ENCODE measurements around the gene ARHGAP30. TPM values are rescaled to one million over a fixed set of nuclear protein-coding genes. Genes with fewer than 3 reads are reported as not detected.
"Not testable (repeated sequence)": the region's sequence is repeated elsewhere in the genome, so short reads cannot be mapped to it uniquely, and the experiment has no call there.

ARHGAP30 gene
- total RNA-seq, 2 donors from 2014 or later, result 3.2 to 5.3 TPM

GRCh38 chr1:161021970-161022353 lies 47.7 kb downstream of the ARHGAP30 start:
- WGBS, result 79% methylated on average over 2 of the region's 2 CpGs
- H3K4me3 ChIP-seq, result peak overlapping the region; percentile 62 to 68
- TF ChIP-seq POLR2AphosphoS5 (IDR thresholded peaks at IDR 0.05) (no peak), CTCF (IDR thresholded peaks at IDR 0.05) (no peak), POLR2A (IDR thresholded peaks at IDR 0.05) (no peak)
- DNase-seq (ENCODE audit: low spot score), result no peak
- no peaks in the 10 kb centered on the region for H3K36me3 ChIP-seq
- no peaks in the 10 kb centered on the region for H3K4me1 ChIP-seq (replicated peaks)
- H3K27ac ChIP-seq, result peak overlapping the region; percentile 60 to 84
- H3K27me3 ChIP-seq (replicated peaks; ENCODE audit: insufficient read depth), result no peaks in the 10 kb centered on the region
- no peaks in the 10 kb centered on the region for H3K9me3 ChIP-seq
- intact Hi-C loops (cut with DNase I), result no loop called here

GRCh38 chr1:161021165-161021969 lies 48.3 kb downstream of the ARHGAP30 start:
- peak; percentile 75 for TF ChIP-seq POLR2A (IDR thresholded peaks at IDR 0.05)
- peak in 2 of 4 experiments; percentile 4 to 6 for TF ChIP-seq CTCF (IDR thresholded peaks at IDR 0.05)
- peak; percentile 96 for TF ChIP-seq POLR2AphosphoS5 (IDR thresholded peaks at IDR 0.05)
- H3K36me3 ChIP-seq, result no peaks in the 10 kb centered on the region

DNA sequence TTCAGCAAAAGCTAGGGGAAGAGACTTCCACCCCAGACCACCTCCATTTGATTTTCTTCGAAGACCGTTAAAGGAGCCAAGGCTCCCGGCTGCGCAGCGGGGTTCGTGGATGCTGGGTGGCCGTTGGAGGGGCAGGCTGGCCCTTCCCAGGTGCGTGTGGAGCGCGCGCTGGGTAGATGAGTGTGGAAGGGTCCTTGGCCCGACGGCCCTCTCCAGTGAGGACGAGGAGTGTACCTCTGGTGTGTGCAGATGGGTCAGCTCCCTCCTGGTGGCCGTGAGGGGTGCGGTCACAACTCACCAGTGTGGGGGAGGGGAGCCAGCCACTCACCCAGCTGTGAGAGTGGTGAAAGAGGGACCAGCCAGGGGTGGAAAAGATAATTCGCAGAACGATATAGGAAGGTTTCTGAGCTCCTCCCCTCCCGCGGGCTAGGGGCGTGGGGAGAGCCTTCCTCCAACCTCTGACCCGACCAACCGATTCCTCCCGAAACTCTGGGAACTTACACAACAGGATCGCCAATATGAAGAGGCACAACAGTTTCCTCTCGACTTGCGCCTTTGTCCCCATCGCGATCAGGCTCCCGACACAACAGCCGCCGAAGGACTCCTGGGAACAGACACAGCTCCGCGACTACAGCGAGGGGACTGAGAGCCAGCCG lies 49.1 kb downstream of the ARHGAP30 start, which contains the start of gene F11R:
Gene F11R, minus strand, starts transcription at position 644 of the 656 bp plus-strand sequence. Its CDS starts 79 bp downstream, at position 565.
- intact Hi-C loops (cut with DNase I), result no loop called here
- peak; percentile 45 for DNase-seq (ENCODE audit: low spot score)

More at GRCh38 chr1:161021165-161021969, 48.3 kb downstream of the ARHGAP30 start:
- peak; percentile 99 for DNase-seq (ENCODE audit: low spot score)
- H3K27me3 ChIP-seq (replicated peaks; ENCODE audit: insufficient read depth), result no peaks in the 10 kb centered on the region
- H3K4me3 ChIP-seq, result peak overlapping the region; percentile 62 to 68
- no peaks in the 10 kb centered on the region for H3K4me1 ChIP-seq (replicated peaks)
- no peaks in the 10 kb centered on the region for H3K9me3 ChIP-seq
- peak overlapping the region; percentile 84 to 96 for H3K27ac ChIP-seq
- intact Hi-C loops (cut with DNase I), result no loop called here
- 17% methylated on average over 24 of the region's 34 CpGs for WGBS

GRCh38 chr1:161019751-161020495 lies 49.8 kb downstream of the ARHGAP30 start:
- no peaks in the 10 kb centered on the region for H3K36me3 ChIP-seq
- H3K4me3 ChIP-seq, result peak overlapping the region; percentile 62 to 68
- peak overlapping the region; percentile 84 to 96 for H3K27ac ChIP-seq
- peak; percentile 61 for DNase-seq (ENCODE audit: low spot score)
- intact Hi-C loops (cut with DNase I), result no loop called here
- H3K27me3 ChIP-seq (replicated peaks; ENCODE audit: insufficient read depth), result no peaks in the 10 kb centered on the region
- peak; percentile 58 for TF ChIP-seq POLR2A (IDR thresholded peaks at IDR 0.05)
- peak in 1 of 4 experiments; percentile 3 for TF ChIP-seq CTCF (IDR thresholded peaks at IDR 0.05)
- peak; percentile 74 for TF ChIP-seq POLR2AphosphoS5 (IDR thresholded peaks at IDR 0.05)
- H3K9me3 ChIP-seq, result no peaks in the 10 kb centered on the region
- no peaks in the 10 kb centered on the region for H3K4me1 ChIP-seq (replicated peaks)
- 8% methylated on average over 10 of the region's 10 CpGs for WGBS

More for the DNA sequence above, 49.1 kb downstream of the ARHGAP30 start, which contains the start of gene F11R:
- TF ChIP-seq POLR2AphosphoS5 (IDR thresholded peaks at IDR 0.05) (no peak), POLR2A (IDR thresholded peaks at IDR 0.05) (peak; percentile 74), CTCF (IDR thresholded peaks at IDR 0.05) (peak in 2 of 4 experiments; percentile 55 to 59)
- 1% methylated on average over 31 of the region's 36 CpGs for WGBS
- Histone ChIP-seq H3K27ac (peak within 1 kb of the TSS; percentile 84 to 96), H3K4me1 (replicated peaks) (no peaks in the 10 kb centered on the region), H3K4me3 (peak within 1 kb of the TSS; percentile 62 to 68), H3K36me3 (no peaks in the 10 kb centered on the region), H3K27me3 (replicated peaks; ENCODE audit: insufficient read depth) (no peaks in the 10 kb centered on the region), H3K9me3 (no peaks in the 10 kb centered on the region)

- DNase-seq (ENCODE audit: low spot score); H3K9me3 ChIP-seq; H3K36me3 ChIP-seq; H3K27me3 ChIP-seq (replicated peaks; ENCODE audit: insufficient read depth); H3K4me1 ChIP-seq (replicated peaks); intact Hi-C loops (cut with DNase I): not testable (repeated sequence)
- peak overlapping the region; percentile 84 to 96 for H3K27ac ChIP-seq
- WGBS, result 42% methylated on average over 15 of the region's 15 CpGs
- peak overlapping the region; percentile 62 to 68 for H3K4me3 ChIP-seq
These were observed 50.5 kb downstream of the ARHGAP30 start for GRCh38 chr1:161019111-161019660.

Data from prostate gland (tissue), 2 donors.